Dermis lymphatic vessel endothelial cell (primary cell): ENCODE measurements around the gene FAM168A. TPM values are rescaled to one million over a fixed set of nuclear protein-coding genes. Genes with fewer than 3 reads are reported as not detected.

Experiments used
- total RNA-seq: library from RNA; depleted of rRNA; stranded (reverse); fragments of >200 nt; gene quantifications from 2 replicates; pipeline ENCODE4 v1.2.1, GENCODE V29; 2014

Gene FAM168A, protein sequence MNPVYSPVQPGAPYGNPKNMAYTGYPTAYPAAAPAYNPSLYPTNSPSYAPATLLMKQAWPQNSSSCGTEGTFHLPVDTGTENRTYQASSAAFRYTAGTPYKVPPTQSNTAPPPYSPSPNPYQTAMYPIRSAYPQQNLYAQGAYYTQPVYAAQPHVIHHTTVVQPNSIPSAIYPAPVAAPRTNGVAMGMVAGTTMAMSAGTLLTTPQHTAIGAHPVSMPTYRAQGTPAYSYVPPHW
- 9.6 and 11.3 TPM in 2 replicates for total RNA-seq

DNA sequence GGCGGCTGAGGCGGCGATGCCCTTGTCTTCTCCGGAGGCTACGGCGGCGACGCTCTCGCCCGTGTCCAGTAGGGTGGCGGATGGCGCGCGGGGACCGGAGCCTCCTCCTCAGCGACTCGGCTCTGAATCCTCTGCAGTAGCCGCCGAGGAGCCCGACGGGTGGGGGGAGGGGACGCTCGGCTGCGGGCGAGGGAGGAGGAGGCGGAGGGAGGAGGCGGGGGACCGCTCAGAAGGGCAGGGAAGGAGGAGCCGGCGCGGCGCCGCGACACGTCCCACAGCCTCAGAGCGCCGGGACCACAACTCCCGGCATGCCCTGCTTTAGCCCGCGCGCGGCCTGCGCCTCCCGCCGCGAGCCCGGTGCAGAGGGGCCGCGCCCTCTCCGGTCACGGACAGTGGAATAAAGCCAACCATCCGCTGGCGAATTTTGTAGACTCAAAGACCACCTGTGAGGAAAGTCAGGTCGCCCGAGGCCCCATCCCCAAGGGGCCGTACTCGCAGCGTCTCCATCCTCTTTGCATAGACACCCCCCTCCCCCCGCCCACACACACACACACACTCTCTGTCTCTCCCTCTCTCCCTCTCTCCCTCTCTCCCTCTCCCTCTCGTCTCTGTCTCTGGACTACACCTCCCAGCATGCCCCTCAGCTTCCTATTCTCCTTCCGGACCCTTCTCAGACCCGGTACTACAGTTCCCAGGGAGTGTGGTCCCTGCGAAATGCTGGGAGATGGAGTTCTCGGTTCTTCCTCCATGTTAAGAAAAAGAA lies at the start of gene FAM168A:
TSS of gene FAM168A (minus strand) at position 157 of the 763 bp plus-strand sequence. CDS start 129,638 bp downstream, outside the sequence.

DNA sequence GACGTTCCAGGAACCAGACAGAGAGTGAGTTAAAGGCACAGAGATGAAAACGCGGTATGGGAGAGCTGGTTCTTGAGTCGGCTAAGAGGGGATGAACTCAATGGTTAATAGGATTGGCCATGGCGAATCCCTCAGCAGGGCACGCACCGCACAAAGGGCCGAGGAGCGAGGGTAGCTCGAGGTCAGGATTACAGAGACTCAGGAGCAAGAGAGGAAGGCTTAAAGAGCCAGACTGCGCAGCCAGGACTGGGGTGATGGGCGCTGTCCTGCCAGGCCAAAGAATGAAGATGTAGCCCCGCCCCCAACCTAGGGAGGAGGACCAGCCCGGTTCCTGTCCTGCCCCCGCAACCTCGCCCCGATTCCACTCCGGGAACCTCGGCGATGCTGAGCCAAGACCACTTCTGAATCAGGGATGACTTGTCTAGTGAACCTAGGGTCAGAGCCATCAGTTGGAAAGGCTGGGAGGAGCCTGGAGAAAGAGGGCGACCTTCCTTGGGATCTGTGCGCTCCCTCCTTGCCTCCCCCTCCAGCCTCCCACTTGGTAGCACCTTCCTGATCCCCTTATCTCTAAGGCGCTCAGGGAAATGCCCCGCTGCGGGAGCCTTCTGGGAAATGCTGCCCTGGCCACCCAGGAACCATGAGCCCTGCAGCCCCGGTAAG lies 48.2 kb upstream of the FAM168A start, which contains the start of gene PLEKHB1:
TSS of gene PLEKHB1 (plus strand) at position 610 of the 660 bp plus-strand sequence. CDS start at position 638, 28 bp downstream.

DNA sequence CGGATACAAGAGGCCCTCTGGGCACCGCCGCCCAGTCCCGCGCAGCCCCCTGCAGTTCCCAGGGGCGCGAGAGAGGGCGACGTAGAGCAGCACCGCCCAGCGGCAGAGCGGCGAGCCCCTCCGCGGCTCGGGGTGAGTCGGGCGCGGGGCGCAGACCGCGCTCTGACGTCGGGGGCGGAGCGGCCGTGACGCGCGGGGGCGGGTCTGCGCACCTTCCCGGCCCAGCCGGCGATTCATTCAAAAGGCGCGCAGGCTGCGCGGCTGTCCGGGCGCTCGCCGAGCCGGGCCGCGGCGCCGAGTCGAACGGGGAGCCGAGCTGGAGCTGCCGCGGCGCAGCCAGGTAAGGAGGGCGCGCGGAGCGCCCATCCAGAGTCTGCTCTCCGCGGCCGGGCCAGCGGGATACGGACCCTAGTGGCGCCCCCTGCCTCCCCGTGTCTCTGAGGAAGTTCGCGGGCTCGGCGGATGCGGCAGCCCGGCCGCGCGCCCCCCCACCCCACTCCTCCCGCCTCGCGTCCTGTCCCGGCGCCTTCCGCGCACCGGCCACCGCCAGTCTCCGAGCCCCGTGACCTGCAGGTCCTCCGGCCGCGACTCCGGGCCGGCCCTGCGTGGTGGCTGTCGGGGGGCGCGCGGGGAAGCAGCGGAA lies 221.6 kb downstream of the FAM168A start, which contains the start of gene RELT:
TSS of gene RELT (plus strand) at position 240 of the 643 bp plus-strand sequence. CDS start 12,738 bp downstream, outside the sequence.

Other genes starting within 250 kb of the FAM168A start
- 2.5 and 5.0 TPM in 2 replicates for gene RELT, start 221.7 kb downstream of the FAM168A start, total RNA-seq
- gene PLEKHB1, start 48.5 kb upstream of the FAM168A start, total RNA-seq, result 0.22 and 0.52 TPM in 2 replicates
- 104 and 109 TPM in 2 replicates for gene RAB6A, start 163.0 kb upstream of the FAM168A start, total RNA-seq
- 23.6 and 33.3 TPM in 2 replicates for gene MRPL48, start 189.8 kb upstream of the FAM168A start, total RNA-seq